ENCODE results near the gene RPUSD4. TPM values are rescaled to one million over a fixed set of nuclear protein-coding genes. Genes with fewer than 3 reads are reported as not detected.

The RPUSD4 gene
- total RNA-seq, 1 experiment from 2014 or later, result 40.1 TPM

DNA sequence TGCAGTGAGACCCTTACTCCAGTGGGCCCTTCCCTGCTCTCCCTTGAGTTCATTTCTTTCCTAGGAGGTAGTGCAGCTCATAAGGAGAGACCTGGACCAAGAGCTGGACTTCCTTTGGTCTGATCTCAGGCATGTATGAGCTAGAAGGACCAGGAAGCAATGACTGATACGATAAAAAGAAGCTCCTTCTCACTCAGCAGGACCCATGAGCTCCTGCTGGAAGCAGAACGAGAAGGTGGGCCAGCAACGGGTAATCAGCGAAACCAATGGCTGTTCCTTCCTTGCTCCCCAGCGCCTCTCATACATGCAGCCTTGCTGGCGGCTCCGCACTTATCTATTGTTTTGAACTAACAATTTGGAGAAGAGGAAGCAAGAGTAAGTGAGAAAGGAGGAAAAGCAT is 56.8 kb downstream of the RPUSD4 start:
- Histone ChIP-seq H3K4me2 (ENCODE audit: low read length) (no peak overlapping the region), H3K27ac (ENCODE audit: low read depth, low read length) (no peak overlapping the region), H3K79me2 (ENCODE audit: insufficient read depth, low read length) (no peaks in the 10 kb centered on the region), H3K4me3 (replicated peaks in 1 of 2; ENCODE audit: low read depth in 1 of 2, low read length in 2 of 2) (no peak overlapping the region), H3K27me3 (ENCODE audit: insufficient read depth, low read length) (0 out of 2 replicates have a peak, but pooled peaks cover 3% of the 10 kb centered on the region), H3K9me3 (ENCODE audit: control insufficient read depth in 1 of 2, insufficient read depth in 1 of 2, low read depth in 1 of 2, low read length in 2 of 2) (no peaks in the 10 kb centered on the region), H2AFZ (ENCODE audit: low read depth, low read length, poor library complexity, severe bottlenecking) (no peak overlapping the region), H3K36me3 (ENCODE audit: control insufficient read depth in 1 of 2, insufficient read depth in 2 of 2, low read length in 2 of 2) (no peaks in the 10 kb centered on the region), H3K9ac (ENCODE audit: low read length) (no peak overlapping the region), H4K20me1 (ENCODE audit: insufficient read depth) (no peaks in the 10 kb centered on the region), H3K9me2 (ENCODE audit: insufficient read depth) (no peaks in the 10 kb centered on the region), H3K4me1 (ENCODE audit: control insufficient read depth in 1 of 2, insufficient read depth in 2 of 2, low read length in 2 of 2) (peaks cover 0 to 9% of the 10 kb centered on the region in 2 experiments; a peak in 2 of 4 replicates)
- POLR2A ChIA-PET, result no interaction called here
- RAD21 ChIA-PET (ENCODE audit: low non-redundant PET in 1 of 2, low total read pairs in 2 of 2, uncharacterized antibody in 2 of 2, unreplicated experiment in 2 of 2), result no interaction called here
- TF ChIP-seq EZH2 (IDR thresholded peaks at IDR 0.05), result no peak
- TF ChIP-seq SP1 (IDR thresholded peaks at IDR 0.05; ENCODE audit: low read depth), result no peak
- no peak for TF ChIP-seq ELF1 (IDR thresholded peaks at IDR 0.05; ENCODE audit: borderline replicate concordance, low read depth)
- TF ChIP-seq EZH2phosphoT487 (IDR thresholded peaks at IDR 0.05; ENCODE audit: borderline replicate concordance), result no peak
- TF ChIP-seq CTCF (IDR thresholded peaks at IDR 0.05 in 2 of 3, conservative IDR thresholded peaks at IDR 0.05 in 1 of 3; ENCODE audit: borderline replicate concordance in 1 of 3, insufficient read depth in 1 of 3, low read depth in 2 of 3, low read length in 2 of 3), result no peak
- TF ChIP-seq EGR1 (IDR thresholded peaks at IDR 0.05; ENCODE audit: low read depth), result no peak
- no peak for TF ChIP-seq ATF3 (IDR thresholded peaks at IDR 0.05)
- TF ChIP-seq POLR2AphosphoS5 (IDR thresholded peaks at IDR 0.05; ENCODE audit: low read depth, low read length), result no peak
- TF ChIP-seq YY1 (IDR thresholded peaks at IDR 0.05; ENCODE audit: extremely low read depth, insufficient replicate concordance, low read depth, low read length), result no peak
- no peak for TF ChIP-seq ZBTB33 (IDR thresholded peaks at IDR 0.05; ENCODE audit: extremely low read depth, insufficient replicate concordance, low read length)
- TF ChIP-seq CEBPB (IDR thresholded peaks at IDR 0.05; ENCODE audit: low read depth), result no peak
- TF ChIP-seq ZNF274 (IDR thresholded peaks at IDR 0.05; ENCODE audit: low read depth, low read length), result no peak
- no peak for TF ChIP-seq RAD21 (IDR thresholded peaks at IDR 0.05; ENCODE audit: low read depth)
- no peak for TF ChIP-seq MAX (IDR thresholded peaks at IDR 0.05)
- TF ChIP-seq, protein P1, sequence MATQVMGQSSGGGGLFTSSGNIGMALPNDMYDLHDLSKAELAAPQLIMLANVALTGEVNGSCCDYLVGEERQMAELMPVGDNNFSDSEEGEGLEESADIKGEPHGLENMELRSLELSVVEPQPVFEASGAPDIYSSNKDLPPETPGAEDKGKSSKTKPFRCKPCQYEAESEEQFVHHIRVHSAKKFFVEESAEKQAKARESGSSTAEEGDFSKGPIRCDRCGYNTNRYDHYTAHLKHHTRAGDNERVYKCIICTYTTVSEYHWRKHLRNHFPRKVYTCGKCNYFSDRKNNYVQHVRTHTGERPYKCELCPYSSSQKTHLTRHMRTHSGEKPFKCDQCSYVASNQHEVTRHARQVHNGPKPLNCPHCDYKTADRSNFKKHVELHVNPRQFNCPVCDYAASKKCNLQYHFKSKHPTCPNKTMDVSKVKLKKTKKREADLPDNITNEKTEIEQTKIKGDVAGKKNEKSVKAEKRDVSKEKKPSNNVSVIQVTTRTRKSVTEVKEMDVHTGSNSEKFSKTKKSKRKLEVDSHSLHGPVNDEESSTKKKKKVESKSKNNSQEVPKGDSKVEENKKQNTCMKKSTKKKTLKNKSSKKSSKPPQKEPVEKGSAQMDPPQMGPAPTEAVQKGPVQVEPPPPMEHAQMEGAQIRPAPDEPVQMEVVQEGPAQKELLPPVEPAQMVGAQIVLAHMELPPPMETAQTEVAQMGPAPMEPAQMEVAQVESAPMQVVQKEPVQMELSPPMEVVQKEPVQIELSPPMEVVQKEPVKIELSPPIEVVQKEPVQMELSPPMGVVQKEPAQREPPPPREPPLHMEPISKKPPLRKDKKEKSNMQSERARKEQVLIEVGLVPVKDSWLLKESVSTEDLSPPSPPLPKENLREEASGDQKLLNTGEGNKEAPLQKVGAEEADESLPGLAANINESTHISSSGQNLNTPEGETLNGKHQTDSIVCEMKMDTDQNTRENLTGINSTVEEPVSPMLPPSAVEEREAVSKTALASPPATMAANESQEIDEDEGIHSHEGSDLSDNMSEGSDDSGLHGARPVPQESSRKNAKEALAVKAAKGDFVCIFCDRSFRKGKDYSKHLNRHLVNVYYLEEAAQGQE (IDR thresholded peaks at IDR 0.05; ENCODE audit: low read depth), result no peak
- TF ChIP-seq TCF7L2 (IDR thresholded peaks at IDR 0.05; ENCODE audit: borderline replicate concordance, extremely low read depth, insufficient read depth, insufficient read length), result no peak
- no peak for TF ChIP-seq POLR2A (IDR thresholded peaks at IDR 0.05; ENCODE audit: borderline replicate concordance, extremely low read depth, insufficient read depth, insufficient read length)
- no peak for TF ChIP-seq FOSL1 (IDR thresholded peaks at IDR 0.05; ENCODE audit: low read depth)
- TF ChIP-seq ZFX (IDR thresholded peaks at IDR 0.05), result no peak
- no peak for TF ChIP-seq SIN3A (IDR thresholded peaks at IDR 0.05; ENCODE audit: low read depth)
- BruUV-seq (replicated peaks), result no TSS peak
- DNase-seq (ENCODE audit: low read depth, low spot score) (no peak), ATAC-seq (no peak)
- CTCF ChIA-PET, result no interaction called here
- intact Hi-C loops (cut with micrococcal nuclease), result no loop called here

All from HCT116 (cell line).